ENCODE measurements around the gene NKD1.

NKD1 gene

DNA sequence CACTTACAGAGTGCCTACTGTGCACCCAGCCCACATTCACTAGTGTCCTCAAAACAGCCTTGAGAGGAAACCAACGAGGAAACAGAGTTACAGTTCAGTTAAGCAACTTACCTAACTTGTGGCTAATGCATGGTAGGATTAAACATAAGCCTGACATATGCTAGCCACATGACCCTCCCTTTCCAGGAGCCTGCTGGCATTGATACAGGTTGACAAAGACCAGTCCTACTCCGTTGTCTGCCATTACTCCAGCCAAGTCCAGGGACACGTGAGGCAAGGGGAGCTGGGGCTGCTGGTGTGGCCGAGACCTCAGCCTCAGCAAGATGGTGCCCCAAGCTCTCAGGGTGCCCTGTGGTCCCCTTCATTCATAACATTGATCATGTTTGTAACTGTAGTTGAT is 95.0 kb downstream of the NKD1 start:
- no peak for DNase-seq

DNA sequence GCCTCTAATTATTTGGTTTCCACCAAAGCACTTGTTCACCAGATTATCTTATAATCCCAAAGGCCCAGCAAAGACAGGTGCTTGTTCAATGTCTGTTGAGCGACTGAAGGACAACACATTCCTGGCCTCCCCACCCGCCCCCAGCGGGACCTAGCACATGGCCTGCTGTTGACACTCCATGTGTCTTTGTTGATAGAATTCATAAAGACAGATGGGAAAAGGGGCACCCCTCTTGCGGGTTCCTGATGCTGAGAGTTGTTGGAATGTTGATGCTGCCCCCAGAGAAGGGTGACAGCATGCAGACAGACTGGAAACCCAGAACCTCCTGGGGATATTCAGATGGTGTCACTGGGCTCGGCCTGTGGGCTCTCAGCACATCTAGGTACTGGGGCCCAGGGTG is 96.0 kb downstream of the NKD1 start:
- DNase-seq, result no peak

DNA sequence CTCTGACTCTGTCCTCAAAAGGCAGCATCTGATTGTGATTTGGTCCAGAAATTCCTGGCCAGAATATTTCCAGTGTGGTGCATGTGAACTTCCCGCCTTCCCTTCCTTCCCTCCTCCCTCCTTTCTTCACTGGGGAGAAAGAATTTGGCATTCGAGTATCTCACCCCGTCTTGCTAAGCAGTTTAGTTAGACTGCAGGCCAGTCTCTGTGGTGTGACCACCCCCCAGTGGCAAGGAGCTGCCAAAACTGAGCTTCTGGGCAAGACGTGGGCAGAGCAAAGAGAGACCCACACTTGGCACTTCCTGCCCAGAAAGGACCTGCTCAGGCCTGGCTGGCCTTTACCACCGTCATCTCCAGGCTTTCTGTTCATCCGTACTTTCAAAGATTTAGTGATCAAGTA is 96.5 kb downstream of the NKD1 start:
- peak in 30 of 51 donors; percentile 2 to 56 (median 18) for DNase-seq

DNA sequence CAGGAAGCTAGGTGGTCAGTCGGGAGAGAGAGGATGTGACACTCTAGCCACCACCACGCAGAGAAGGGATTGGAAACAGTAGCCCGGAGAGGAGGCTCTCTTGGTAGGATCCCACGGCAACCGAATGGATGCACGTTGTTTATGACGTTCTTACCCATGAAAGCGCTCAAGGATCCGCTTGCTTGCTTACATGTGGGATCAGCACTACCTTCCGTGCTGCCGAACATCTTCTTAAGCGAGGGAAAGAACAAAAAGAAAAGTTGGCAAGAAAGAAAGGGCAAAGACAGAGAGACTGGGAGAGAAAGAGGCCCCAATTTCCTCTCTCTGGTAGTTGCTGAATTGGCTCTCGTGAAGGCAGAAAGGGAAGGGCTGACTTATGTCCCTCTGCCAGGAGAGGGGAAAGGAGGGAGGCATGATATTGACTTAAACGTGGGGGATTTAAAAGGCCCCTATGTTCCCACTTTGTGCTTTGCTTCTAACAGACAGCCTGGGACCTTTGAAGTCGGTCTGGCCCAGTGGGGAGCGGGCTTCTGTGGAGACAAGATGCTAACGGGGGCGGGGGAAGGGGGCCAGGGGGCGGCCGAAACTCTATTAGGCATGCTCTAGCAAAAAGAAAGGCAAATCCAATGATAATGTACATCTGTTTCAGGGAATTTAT is 97.5 kb downstream of the NKD1 start:
- no peak for DNase-seq

GRCh38 chr16:50646345-50646744 is 98.1 kb downstream of the NKD1 start:
- no peak for DNase-seq

DNA sequence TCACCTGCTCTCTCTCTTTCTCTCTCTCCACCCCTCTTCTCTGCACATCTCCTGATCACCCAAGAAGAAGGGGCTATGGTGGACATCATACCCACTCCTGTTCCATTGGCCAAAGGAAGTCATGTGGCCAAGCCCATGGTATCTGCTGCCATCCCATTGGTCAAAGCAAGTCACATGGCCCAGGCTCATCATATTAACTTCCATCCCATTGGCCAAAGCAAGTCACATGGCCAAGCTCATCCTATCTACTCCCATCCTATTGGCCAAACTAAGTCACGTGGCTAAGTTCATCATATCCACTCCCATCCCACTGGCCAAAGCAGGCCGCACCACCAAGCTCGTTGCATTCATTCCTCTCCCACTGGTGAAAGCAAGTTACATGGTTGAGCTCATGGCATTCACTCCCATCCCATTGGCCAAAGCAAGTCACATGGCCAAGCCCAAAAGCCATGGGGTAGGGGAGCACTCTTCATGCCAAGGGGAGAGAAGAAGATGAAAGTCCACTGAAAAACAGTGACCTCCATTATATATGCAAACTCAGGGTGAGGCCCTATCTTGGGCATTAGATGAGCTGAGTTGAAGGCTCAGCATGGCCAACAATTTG is 103.7 kb downstream of the NKD1 start:
- DNase-seq, result no peak

DNA sequence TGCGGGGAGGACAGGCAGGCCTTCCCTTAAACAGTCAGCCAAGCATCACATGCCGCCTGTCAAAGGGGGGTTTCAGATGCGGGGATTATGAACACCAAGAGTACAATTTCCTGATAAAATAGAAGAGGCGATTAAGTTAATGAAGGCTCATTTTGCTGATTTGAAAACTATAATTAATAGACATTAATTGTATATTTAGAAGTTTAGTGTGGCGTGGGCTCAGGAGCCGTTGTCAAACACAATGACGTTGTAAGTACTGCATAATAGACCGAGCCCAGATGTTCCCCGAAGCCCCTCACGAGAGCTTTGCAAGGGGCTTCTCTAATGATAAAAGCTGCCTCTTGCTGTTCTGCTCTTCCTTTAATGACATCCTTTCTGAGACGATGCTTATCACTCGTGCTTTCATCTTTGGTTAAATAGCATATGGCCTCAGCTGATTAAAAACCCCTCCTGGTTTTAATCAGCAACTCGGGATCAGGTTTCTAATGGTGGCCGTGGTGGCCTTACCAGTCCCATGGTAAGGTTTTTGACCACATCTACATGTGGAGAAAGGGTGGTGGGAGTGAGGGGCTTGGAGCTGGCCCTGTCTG is 104.7 kb downstream of the NKD1 start:
- no peak for DNase-seq

DNA sequence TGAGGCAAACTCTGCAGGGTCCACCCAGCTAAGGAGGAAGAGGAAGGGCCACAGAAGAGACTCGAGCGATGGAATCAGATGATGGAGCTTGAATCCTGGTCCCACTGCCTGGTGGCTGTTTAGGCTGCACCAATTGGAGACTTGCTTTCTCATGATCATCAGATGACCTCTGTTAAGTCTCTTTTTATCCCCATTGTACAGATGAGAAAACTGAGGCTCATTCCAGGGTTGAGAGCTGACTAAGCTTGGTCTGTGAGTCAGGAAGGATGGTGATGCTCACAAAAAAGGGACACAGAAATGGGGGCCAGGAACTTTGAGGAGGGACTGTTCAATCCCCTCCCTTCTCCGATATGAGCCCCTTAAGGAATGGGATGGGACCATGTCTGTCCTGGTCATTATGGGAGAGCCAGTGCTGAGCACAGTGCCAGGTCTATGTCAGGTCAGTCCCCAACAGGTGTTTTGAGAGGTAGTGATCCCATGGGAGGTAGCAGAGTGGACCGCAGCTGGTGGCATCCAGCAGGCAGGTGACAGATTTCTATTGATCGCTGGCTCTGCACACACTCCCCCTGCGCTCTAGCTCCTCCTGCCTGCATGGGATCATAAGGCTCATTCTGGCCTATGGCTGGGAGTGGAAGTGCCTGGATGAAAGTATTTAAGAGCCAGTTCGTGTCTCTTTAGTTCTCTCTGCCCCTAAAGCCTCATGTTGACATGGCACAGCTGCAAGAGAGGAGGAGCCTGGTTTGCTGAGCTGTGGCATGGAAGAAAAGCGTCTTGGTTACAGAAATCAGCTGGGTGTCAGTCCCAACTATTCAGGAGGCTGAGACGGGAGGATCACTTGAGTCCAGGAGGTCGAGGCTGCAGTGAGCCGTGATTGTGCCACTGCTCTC is 105.7 kb downstream of the NKD1 start:
- DNase-seq, result no peak

DNA sequence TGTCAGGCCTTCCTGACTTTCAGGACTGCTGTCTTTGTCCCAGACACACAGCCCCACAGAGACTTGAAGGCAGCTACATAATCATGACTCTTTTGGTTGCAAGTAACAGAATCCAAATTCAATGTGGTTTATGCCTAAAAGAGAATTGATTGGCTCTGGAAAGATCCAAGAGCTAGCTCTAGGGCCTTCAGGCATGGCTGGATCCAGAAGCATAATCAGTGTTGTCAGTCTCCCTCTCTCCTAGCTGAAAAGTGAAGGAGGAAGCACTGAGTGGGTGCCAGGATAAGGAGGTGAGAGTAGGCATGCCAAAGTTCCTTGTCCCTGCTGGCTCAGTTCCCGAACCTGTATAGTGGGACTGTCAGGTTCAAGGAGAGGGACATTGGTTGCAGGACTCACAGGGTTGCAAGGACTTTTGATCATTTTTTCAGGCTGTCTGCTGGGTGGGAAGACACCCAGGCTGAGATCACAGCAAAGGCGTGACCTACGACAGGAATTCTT is 107.4 kb downstream of the NKD1 start:
- no peak for DNase-seq

GRCh38 chr16:50657241-50657640 is 109.0 kb downstream of the NKD1 start:
- no peak for DNase-seq

GRCh38 chr16:50659806-50660205 is 111.6 kb downstream of the NKD1 start:
- no peak for DNase-seq

- DNase-seq, result no peak
These were observed 114.2 kb downstream of the NKD1 start for GRCh38 chr16:50662306-50662940.

- peak in 1 of 51 donors; percentile 2 for DNase-seq
These were observed 116.1 kb downstream of the NKD1 start for GRCh38 chr16:50664270-50664669.

- DNase-seq, result peak in 48 of 51 donors; percentile 20 to 84 (median 53)
These were observed 117.1 kb downstream of the NKD1 start for GRCh38 chr16:50665128-50665878.

- no peak for DNase-seq
These were observed 118.7 kb downstream of the NKD1 start for GRCh38 chr16:50666658-50667496.

- no peak for DNase-seq
These were observed 119.5 kb downstream of the NKD1 start for GRCh38 chr16:50667497-50668367.

DNA sequence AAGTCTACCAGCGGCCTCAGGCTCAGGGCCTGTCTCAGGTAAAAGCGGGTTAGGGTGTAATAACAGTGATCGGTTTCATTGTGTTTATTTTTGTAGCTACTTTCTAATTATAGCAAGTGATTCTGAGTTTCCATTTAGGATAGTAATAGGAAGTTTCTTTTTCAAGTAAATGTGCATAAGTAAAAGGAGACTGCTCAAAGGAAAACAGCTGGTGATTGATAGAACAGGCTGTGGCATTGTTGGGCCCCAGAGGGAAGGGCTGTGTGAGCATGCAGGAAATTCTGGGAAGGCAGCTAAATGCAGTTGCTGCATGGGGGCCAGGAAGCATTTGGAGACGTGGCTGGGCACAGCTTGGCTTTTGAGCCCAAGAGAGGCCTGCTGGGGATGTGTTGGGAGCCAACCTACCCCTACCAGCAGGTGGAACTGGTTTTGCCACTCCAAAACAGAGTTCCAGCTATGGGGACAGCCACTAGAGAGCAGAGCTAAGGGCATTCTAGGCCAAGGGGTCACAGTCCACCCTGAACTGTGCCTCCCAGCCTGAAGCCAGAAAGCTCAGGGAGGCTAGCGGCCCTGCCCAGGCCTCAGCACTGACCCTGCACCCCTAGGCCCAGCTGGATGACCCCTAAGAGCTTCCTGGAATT is 120.3 kb downstream of the NKD1 start:
- DNase-seq, result no peak

GRCh38 chr16:50669741-50670140 is 121.5 kb downstream of the NKD1 start:
- no peak for DNase-seq

All from hypothalamus (tissue), 51 donors.